Measurements from ENCODE around the gene GTSE1.

GRCh38 chr22:46315976-46316375, 19.3 kb downstream of the GTSE1 start:
- TF ChIP-seq CTCF (IDR thresholded peaks at IDR 0.05): no peak
- no peak for TF ChIP-seq ZFX (IDR thresholded peaks at IDR 0.05; ENCODE audit: borderline replicate concordance)
